Stimulated activated naive CD8-positive, alpha-beta T cell treated with anti-CD3 and anti-CD28 coated beads, Interleukin-15, Interleukin-2, amounts not matched to agents 100 U/mL and 50 U/mL, for 24 hours (primary cell): ENCODE data around the gene VPS25.
A peak's percentile ranks its signal among the peaks of the same experiment; 100 is the strongest.
"Not testable (repeated sequence)": the region's sequence is repeated elsewhere in the genome, so short reads cannot be mapped to it uniquely, and the experiment has no call there.

Experiments used
- ATAC-seq: fragments of 150-1000 bp; cut with Tn5 transposase; one replicate; pipeline ENCODE4 v1.10.0; 2021
- DNase-seq: peaks from one replicate; pipeline ENCODE4 v3.0.0; 2021

VPS25 gene

DNA sequence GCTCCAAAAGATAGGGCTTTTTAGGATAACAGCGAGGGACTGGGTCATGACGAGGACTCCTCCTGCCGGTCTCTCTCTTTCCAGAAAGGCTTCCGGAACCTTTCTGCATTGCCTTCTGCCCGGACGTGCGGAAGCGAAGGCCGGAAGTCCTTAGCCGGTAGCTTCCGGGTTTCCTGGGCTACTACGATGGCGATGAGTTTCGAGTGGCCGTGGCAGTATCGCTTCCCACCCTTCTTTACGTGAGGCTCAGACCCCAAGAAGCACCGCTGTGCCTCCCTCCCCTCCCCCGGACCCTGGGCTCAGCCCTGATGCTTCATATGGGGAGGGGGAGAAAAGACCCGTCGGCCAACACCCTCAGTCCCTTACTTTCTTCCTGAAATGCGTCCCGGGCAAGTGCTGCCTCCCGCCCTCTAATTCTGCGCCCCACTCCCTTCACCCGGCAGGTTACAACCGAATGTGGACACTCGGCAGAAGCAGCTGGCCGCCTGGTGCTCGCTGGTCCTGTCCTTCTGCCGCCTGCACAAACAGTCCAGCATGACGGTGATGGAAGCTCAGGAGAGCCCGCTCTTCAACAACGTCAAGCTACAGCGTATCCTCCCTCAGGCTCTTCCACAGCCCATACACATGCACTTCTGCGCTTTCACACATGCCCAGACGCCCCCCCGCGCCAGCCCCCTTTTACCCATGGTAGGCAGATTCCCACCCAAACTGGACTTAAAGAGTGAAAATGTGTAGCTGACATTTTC is at the start of gene VPS25:
VPS25 (plus strand) TSS at position 160 of the 746 bp plus-strand sequence; CDS start at position 187, 27 bp downstream.
- ATAC-seq, result peak; percentile 95
- DNase-seq, result peak; percentile 80

DNA sequence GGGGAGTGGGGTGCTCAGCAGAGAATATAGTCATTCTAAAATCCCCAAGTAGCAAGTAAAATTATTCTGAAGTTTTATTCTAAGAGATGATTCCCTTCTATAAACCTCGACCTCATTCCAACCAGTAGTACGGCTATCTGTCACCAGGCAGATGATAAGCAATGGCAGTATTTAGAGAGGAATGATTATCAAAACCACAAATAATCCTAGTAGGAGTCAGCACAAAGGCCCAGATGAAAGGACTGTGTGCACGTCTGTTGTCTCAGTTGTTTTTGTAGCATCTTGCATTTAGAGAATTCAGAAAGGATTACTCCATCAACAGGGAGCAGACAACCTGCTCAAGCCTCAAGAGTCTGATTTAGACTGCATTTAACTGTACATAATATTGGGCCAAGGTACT is 49.6 kb upstream of the VPS25 start:
- ATAC-seq (no peak), DNase-seq (no peak)

DNA sequence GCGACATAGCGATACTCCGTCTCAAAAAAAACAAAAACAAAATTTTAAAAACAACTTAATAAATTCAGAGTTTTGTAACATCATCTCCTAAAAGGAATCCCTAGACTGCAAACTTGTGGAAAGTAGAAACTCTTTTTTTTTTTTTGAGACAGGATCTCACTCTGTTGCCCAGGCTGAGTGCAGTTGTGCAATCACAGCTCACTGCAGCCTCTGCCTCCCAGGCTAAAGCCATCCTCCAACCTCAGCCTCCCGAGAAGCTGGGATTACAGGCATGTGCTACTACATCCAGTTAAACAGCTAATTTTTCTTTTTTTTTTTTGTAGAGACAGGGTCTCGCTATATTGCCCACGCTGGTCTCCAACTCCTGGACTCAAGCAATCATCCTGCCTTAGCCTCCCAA is 48.1 kb upstream of the VPS25 start:
- ATAC-seq, result no peak
- no peak for DNase-seq

DNA sequence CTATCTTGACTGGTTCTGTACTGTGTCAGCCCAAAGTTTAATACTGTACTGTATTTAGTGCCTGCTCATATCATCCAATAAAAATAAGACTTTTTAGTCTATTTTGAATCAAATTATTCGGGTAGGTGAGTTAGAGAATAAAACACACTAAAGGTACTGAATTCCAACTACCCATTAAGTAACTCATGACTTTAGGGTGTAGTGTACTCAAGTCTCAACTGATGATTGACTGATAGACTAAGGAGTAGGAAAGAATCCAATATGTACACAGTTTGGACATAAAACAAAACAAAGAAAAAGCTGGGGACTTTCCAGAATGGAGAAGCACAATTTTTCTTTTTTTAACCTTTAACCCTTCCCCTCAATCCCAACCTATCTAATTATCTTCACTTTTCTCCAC is 32.5 kb upstream of the VPS25 start:
- no peak for DNase-seq
- ATAC-seq, result no peak

DNA sequence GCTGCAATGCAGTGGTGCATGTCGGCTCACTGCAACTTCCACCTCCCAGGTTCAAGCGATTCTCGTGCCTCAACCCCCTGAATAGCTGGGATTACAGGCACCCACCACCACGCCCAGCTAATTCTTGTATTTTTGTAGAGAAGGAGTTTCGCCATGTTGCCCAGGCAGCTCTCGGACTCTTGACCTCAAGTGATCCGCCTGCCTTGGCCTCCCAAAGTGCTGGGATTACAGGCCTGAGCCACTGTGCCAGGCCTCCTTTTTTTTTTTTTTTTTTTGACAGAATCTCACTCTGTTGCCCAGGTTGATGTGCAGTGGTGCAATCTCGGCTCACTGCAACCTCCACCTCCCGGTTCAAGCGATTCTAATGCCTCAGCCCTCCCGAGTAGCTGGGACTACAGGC is 30.3 kb upstream of the VPS25 start:
- ATAC-seq, DNase-seq: not testable (repeated sequence)

DNA sequence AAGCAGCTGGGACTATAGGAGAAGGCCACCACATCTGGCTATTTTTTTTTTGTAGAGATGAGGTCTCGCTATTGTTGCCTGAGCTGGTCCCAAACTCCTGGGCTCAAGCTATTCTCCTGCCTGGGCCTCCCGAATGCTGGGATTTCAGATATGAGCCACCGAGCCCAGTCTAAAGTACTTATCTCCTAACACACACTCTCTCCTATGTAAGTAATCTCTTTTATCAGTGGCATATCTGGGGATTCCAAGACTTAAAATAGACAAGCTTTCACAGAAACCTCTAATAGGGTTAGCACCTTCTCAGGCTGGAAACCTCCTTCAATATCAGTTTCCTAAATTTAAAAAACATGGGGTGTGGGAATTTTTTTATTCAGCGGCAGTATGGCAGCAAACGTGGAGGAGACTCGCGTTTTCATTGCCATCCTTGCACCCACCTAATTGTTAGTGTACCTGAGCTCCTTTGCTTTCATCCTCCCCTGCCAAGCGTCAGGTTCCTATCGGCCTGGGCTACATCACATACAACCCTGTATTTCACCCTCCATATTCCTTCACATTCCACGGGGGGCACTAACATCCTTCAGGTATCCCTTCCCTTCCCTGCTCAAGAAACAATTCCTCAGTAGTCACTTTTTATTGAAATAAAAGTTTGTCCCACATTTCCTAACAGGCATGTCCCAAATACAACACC is 29.5 kb upstream of the VPS25 start:
- ATAC-seq, result no peak
- DNase-seq, result no peak

DNA sequence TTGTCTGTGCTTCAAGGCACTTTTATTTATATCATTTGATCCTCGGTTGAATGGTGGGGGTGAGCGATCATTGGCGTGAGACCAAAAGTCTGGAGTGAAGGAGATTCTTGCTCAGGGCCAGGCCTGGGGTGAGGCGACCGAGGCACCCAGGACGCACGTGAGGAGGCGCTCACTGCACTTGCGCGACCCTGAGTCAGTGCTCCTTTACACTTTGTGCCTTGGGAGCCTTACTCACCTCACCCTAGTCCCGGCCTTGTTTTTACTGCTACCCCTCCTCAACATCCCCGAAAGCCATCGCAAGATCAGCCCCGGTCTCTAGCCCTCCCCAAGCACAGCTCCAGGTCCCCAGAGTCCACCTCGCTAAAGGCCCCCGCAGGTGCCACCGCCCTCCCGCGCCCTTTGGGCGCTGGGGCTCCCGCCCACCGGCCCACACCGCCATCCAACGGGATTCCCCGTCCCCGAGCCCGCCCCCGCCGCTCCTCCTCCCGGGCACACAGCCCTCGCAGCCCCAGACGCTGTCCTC is 28.9 kb upstream of the VPS25 start:
- DNase-seq, result peak; percentile 78
- ATAC-seq, result peak; percentile 85

DNA sequence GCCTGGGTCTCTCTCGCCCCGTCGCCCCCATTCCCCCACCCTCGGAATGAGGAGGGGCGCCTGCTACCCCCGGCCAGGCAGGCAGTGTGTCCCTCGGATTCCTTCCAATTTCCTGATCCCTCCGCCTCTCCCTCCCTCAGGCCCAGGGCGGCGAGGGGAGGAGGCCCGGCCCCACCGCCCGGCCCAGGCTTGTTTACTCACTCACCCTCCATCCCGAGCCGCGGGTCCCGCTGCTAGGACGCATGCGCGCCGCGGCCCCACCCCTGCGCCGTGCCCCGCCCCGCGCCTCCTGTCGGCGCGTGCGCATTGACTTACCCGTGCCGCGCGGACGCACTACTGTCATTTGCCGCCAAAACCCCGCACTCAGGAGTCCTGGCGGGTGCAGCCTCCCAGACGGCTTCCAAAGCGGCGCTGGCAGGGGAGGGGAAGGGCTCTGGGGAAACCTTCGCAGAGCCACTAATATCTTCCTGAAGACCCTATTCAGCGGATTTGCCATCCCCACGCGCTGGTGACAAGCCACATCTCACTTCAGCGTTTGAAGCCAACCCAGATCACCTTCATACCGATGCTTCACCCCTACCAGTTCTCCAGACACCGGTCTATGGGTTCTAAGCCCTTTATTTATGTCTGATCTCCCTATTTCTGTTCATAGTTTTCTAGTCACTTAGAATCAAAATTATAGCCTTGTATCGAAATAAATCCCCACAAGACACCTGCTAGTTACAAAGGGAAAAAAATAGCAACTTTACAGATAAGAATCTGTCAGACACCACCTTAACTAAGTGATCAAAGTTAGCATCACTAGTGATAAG is 28.2 kb upstream of the VPS25 start, which contains the start of gene EZH1:
EZH1 (minus strand) TSS at position 235 of the 812 bp plus-strand sequence. CDS start 16,099 bp downstream, outside the sequence.
- peak; percentile 93 for ATAC-seq

DNA sequence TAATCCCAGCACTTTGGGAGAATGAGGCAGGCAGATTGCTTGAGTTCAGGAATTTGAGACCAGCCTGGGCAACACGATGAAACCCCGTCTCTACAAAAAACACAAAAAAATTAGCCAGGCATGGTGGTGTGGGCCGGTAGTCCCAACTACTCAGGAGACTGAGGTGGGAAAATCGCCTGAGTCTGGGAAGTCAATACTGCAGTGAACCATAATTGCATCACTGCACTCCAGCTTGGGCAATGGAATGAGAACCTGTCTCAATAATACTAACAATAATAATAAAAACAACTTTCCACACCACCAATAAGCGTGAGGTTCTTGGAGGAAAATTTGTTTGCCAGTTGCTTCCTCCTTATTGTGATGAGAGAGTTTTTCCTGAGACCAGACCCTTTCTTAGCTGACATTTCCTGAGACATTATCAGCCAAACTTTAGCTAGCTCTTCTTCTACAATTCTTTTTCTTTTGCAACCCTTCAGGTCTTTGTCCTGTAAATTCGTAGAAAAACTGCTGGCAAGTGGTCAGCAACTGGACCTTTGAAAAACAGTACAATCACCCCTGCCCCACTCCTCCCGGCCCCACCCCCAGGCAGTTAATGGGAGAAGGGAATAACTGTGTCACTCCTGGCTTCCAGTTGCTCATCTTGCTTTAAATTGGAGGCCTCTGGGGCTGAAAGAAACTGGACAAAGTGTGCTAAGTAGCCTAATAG is 24.9 kb upstream of the VPS25 start:
- no peak for ATAC-seq
- no peak for DNase-seq

More for the DNA sequence above, 28.2 kb upstream of the VPS25 start, which contains the start of gene EZH1:
- DNase-seq, result peak; percentile 94

DNA sequence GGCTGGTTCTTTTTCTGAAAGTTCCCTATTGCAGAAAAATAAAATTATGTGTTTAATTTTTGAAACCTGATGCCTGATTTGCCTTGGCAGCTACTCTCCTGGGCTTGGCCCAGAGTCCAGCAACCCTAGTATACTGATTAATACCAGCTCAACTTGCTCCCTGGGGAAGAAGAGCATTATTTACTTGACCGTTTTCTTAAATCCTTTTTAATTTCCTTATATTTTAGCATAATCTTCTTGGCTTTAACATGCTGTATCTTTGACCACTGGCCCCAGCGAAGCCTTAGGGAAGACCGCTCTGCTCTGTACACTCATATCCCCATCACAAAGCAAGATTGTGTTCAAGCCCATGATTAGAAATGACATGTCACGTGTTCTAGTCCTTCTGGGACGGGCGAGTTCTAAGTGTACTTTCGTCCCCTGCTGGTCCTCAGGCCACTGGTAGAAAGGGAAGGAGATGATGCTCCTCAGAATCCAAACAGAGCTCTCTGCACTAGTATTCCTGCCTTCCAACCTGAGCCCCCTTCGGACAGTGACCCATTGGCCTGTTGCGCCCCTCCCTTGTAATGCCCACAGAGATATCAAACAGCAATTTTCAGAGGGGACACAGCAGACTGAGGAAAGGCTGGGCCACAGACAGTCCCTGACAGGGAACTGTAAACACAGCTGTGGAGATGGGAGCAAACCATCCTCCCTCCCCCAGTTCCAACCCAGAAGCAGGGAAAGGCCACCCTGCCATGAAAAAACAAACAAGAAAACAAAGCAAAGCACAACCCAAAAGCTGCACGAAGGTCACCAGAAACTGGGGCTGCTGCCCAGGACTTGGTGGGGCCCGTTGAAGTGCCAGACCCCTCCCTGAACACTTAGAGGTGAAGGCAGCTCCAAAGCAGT is 24.1 kb upstream of the VPS25 start:
- no peak for DNase-seq
- ATAC-seq, result no peak

DNA sequence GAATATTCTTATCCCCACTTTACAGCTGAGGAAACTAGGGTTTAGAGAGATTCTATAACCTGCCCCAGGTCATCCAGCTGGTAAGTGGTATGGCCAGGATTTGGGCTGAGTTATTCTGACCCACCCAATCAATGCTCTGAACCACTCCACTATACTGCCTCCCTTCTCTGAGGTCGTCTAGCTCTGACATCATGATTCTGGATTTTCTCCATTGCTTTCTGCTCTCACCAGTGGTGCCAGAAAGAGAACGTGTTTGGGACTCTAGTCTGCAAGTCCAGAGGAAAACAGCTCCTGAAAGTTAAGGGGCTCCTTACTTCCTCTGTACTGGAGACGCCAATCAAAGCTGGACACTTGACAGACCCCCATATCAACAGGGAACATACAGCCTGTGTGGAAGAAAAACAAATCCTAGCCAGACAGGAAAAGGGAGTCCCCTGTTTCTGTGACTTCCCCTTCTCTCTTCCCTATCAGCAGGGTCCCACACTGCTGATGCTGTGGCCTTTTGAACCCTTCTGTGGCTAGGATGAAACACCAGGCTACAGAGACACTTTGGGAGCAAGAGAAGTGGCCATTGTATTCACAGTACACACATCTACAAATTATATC is 22.4 kb upstream of the VPS25 start:
- ATAC-seq, result no peak

DNA sequence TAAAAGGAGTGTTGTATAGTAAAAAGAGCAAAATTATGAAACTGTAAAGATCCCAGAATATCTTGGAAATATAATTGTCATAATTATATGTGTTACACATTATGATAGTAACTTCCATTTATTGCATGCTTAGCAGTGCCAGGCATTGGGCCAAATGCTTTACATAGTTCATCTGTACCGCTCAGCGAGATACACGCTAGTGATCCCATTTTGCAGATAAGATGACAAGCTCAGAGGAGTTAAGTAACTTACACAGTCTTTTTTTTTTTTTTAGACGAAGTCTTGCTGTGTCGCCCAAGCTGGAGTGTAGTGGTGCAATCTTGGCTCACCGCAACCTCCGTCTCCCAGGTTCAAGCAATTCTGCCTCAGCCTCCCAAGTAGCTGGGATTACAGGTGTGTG is 21.6 kb upstream of the VPS25 start:
- ATAC-seq (no peak), DNase-seq (no peak)

More for the DNA sequence above, 22.4 kb upstream of the VPS25 start:
- no peak for DNase-seq

DNA sequence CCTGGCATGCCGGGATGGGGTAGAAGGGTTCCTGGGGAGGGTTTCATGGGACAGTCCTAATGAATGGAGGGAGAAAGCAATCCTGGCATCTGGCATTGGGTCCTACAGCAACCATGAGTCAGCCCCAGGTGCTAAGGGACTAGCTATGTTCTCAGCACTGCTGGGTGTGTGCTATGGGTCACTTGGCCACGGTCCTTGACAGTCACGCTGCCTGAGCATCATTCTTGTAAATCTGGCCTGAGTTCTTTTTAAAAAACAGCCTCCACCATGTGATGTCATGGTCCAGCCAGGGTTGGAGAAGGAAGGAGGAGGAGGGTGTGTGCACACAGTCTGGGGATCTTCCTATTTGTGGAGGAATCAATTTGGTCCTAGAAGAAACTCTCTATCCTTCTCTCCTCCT is 18.5 kb upstream of the VPS25 start:
- ATAC-seq (no peak), DNase-seq (no peak)

DNA sequence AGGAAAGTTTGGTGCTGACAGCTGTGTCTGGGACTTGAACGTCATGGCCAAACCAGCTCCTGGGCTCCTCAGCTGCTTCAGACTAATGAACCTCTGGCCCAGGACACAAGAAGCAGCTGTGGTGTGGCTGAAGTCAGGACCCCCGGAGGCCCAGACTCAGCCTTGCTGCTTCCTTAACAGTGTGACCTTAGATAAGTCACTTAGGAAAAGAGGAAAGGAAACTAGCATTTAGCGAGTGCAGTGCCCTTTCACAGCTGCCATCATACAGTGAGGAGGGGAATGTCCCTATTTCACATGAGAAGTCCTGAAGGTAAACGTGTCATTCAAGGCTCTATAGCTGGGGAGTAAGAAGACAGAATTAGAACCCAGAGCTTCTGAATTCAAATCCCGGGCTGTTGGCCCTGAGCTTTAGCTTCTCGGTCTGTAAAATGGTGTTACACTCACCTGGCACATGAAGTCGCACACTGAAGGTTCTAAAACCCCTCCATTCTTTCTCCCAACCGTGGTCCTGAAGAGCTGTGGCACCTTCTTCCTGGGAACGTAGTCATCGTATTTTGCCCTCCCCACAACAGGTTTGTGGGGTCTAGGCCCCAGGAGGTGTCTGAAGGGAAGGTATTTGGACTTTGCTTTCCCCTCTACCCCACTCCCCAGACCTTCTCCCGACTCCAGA is 13.1 kb upstream of the VPS25 start:
- ATAC-seq (peak; percentile 51), DNase-seq (no peak)

DNA sequence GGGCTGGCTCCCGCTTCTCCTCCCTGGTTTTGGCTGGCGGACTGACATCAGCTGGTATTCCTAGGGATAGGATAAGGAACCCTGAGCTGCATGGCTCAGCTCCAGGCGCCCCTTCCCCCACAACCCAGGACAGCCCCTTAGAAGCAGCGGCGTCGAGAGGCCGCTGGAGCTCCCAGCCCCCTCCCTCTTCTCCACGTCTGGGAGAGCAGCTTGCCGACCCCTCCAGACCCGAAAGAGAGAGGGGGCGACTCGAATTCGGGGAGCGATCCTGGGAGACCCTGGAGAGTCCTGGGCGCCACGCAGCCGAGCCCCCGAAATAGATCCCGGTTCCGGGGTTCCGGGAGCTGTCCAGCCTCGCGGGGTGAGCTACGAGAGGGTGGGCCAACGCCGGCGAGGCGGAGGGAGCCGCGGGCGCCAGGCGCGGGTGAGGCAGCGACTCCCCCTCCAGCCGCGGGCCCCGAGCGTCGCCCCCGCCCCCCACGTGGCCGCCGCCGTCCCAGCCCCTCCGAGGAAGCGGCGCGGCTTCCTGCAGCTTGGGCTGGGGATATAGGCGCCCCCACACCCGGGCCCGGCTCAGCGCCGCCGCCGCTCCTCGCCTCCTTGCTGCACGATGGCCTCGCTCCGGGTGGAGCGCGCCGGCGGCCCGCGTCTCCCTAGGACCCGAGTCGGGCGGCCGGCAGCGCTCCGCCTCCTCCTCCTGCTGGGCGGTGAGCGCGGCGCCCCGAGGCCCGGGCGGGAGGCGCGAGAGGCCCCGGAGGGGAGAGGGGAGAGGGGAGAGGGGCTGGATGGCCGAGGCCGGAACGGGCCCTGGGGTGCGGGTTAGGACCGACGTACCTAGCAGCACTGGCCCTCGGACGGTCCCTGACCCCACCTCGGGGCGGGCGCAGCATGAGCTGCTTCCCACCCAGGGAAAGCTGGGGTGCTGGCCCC is 12.3 kb upstream of the VPS25 start, which contains the start of gene RAMP2:
RAMP2 (plus strand) TSS at position 576 of the 930 bp plus-strand sequence; CDS start at position 611, 35 bp downstream.
- DNase-seq, result no peak

DNA sequence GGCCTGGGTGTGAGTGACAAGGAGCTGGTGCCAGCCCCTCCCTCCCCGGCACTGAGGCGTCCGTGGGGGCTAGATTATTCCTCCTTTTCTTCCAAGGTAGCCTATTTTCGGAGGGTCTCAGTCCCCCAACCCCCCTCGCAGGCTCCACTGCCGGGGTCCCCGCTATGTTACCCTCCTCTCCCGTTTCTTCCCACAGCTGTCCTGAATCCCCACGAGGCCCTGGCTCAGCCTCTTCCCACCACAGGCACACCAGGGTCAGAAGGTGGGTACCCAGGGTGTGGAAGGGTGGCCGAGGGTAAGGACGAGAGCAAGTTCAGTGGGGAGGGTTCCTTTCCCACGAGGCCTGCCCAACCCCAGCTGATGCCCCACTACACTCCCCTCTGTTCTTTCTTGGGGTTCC is 11.6 kb upstream of the VPS25 start:
- ATAC-seq (no peak), DNase-seq (no peak)

More for the DNA sequence above, 12.3 kb upstream of the VPS25 start, which contains the start of gene RAMP2:
- ATAC-seq, result peak; percentile 33

DNA sequence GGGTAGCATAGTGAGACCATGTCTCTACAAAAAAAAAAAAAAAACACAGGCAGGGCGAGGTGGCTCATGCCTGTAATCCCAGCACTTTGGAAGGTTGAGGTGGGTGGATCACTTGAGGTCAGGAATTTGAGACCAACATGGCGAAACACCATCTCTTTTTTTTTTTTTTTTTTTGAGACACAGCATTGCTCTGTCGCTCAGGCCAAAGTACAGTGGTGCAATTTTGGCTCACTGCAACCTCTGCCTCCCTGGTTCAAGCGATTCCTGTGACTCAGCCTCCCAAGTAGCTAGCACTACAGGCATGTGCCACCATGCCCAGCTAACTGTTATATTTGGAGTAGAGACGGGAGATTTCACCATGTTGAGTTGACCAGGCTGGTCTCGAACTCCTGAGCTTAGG is 7.1 kb upstream of the VPS25 start:
- no peak for ATAC-seq
- DNase-seq, result no peak

DNA sequence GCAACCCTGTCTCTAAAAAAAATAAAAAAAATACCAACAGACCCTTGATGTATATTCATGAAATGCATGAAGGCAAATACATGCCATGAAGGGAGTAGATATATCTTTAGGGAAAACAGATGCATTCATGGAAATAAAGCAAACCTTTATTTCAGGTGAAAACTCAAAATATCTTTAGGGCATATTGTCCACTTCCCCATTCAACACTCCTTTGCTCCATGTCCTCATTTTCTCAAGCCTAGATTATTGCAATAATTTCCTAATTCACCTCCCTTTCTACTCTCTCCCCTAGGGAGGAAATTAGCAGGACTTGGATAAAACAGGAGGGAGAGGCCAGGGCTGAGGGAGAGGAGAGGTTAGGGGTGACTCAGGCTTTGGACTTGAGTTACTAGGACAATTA is 5.7 kb upstream of the VPS25 start:
- ATAC-seq (no peak), DNase-seq (no peak)
